ENCODE data around the gene SALL2. TPM values are rescaled to one million over a fixed set of nuclear protein-coding genes. Genes with fewer than 3 reads are reported as not detected.

Gene SALL2
- total RNA-seq, result under 0.01 and 0.71 TPM in 2 replicates

DNA sequence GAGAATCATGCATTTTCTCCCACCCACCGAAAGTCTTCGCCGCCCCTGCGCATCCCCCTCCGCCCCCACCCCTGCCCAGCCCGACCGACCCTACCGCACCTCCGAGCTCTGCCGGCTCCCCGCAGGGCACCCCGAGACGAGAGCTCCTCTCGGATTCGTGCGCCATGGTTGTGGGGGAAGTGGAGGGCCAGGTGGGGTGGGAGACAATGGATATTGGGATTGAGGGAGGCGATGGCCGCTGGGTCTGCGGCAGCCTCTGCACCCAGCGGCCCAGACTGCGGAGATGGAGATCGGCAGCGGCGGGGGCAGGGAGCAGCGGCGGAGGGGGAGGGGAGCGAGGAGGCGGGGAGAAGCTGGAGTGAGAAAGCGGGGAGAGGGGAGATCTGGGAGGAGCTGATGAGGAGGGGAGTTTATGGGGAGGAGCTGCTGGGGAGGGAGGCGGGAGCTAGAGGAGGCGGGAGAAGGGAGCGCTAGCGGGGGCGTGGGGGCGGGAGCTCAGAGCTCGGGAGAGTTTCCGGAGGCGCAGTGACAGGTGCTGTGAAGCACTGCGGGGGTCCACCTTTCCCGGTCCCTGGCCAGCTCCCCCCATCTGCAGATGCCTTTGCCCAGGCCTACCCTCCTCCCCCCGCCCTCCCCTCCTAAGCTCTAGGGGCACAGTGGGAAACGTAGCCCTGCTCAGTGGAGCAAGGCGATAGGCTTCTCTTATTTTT is at the start of gene SALL2:
Gene SALL2, minus strand, starts transcription at position 385 of the 710 bp plus-strand sequence. Its CDS starts 219 bp downstream, at position 166.

DNA sequence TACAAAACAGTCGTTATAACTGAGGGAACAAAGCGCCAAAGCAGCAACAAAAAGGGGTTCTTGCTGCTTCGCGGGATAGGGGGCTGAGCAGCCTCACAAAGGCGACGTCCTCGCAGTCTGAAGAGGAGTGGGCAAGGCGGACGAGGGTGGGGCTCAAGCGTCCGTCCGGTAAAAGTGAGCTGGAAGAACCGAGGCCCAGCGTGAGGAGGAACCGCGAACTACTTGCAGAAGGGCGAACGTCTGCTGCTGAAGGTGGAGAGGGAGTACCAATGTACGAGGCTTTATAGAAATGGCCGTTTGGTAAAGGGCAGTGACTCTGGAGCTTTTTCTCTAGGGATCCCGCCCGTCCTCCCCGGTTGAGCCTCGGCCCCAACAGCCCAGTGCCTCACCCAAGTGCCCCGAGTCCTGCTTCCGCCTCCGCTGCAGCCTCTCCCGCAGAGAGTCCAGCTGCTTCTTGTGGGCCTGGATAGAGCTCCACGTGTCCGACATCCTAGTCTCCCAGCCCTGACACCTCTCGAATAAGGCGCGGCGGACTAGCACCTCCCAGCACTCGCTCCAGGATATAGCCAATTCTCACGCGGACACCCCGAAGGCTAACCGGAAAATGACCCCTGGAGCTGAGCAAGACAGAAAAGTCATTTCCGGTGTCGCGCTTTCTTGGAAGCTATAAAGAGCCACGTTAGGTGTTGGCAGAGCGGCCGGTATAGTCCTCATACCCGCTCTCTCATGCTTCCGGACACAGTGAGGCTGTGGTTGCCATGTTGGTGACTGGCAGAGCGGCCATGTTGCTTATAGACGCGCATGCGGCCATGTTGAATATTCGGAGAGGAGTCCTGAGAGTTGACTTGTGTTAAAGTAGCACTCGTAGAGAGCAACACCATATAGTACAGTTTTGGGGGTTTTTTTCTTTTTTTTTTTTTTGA is 15.2 kb downstream of the SALL2 start, which contains the start of gene METTL3:
Gene METTL3, minus strand, starts transcription at position 606 of the 923 bp plus-strand sequence. Its CDS starts 117 bp downstream, at position 489.

GRCh38 chr14:21476925-21477681 is 49.0 kb downstream of the SALL2 start, which contains the start of the genes RAB2B and TOX4:
TSS of gene RAB2B (minus strand) at chr14:21476959. CDS start at chr14:21476872, 87 bp downstream.
TSS of gene TOX4 (plus strand) at chr14:21477195. CDS start at chr14:21477279, 84 bp downstream.

Other genes starting within 250 kb of the SALL2 start
- gene RPGRIP1, start 246.3 kb downstream of the SALL2 start, total RNA-seq, result not detected in 2 replicates
- 72.8 and 95.0 TPM in 2 replicates for gene SUPT16H, start 142.3 kb downstream of the SALL2 start, total RNA-seq
- gene CHD8, start 70.2 kb downstream of the SALL2 start, total RNA-seq, result 47.5 and 80.7 TPM in 2 replicates
- gene RAB2B, start 49.4 kb downstream of the SALL2 start, total RNA-seq, result 22.9 and 30.6 TPM in 2 replicates
- 18.1 and 40.8 TPM in 2 replicates for gene TOX4, start 49.2 kb downstream of the SALL2 start, total RNA-seq
- gene METTL3, start 15.0 kb downstream of the SALL2 start, total RNA-seq, result 34.9 and 49.2 TPM in 2 replicates
- gene OR10G3, start 53.7 kb upstream of the SALL2 start, total RNA-seq, result not detected in 2 replicates
- gene OR10G2, start 108.6 kb upstream of the SALL2 start, total RNA-seq, result not detected in 2 replicates
- not detected in 2 replicates for gene OR4E2, start 127.5 kb upstream of the SALL2 start, total RNA-seq
- gene OR4E1, start 147.5 kb upstream of the SALL2 start, total RNA-seq, result not detected in 2 replicates

Data from nasal cavity respiratory epithelium epithelial cell of viscerocranial mucosa (primary cell).